DND-41 (cell line): ENCODE data around the gene C1GALT1C1.

Experiments
- CTCF ChIP-seq: IDR thresholded peaks from 2 replicates; pipeline ENCODE4 v1.5.1; 2012; ENCODE audit warnings: borderline replicate concordance, low read length, moderate library complexity, mild to moderate bottlenecking; ENCODE audit not compliant: poor library complexity, severe bottlenecking; ENCODE audit errors: extremely low read depth
- EZH2 ChIP-seq: IDR thresholded peaks from 3 replicates; pipeline ENCODE4 v1.6.1; 2012; ENCODE audit warnings: borderline replicate concordance, low read depth, mild to moderate bottlenecking, moderate library complexity, low read length, inconsistent platforms; ENCODE audit not compliant: severe bottlenecking

GRCh38 chrX:120585702-120586101 is 44.2 kb downstream of the C1GALT1C1 start:
- TF ChIP-seq CTCF: no peak
- TF ChIP-seq EZH2: no peak
